Daoy (cell line): ENCODE data around the gene ITM2B. TPM values are rescaled to one million over a fixed set of nuclear protein-coding genes. Genes with fewer than 3 reads are reported as not detected.
A peak's percentile ranks its signal among the peaks of the same experiment; 100 is the strongest.

Experiments
- DNase-seq: peaks from one replicate; pipeline ENCODE4 v3.0.0-alpha.2; 2015; ENCODE audit warnings: low read depth
- total RNA-seq: library from RNA; depleted of rRNA; stranded (reverse); fragments of >200 nt; shearing (Covaris generic); gene quantifications from 2 replicates; pipeline ENCODE4 v1.2.3, GENCODE V29; 2014

ITM2B gene
- total RNA-seq, 1 experiment from 2014 or later, result 50.7 TPM

- DNase-seq, result no peak
Observed at GRCh38 chr13:48258430-48258829, 25.4 kb downstream of the ITM2B start.

- no peak for DNase-seq
Observed at GRCh38 chr13:48260970-48261369, 28.0 kb downstream of the ITM2B start.

- DNase-seq, result no peak
Observed at GRCh38 chr13:48263196-48263595, 30.2 kb downstream of the ITM2B start.

- DNase-seq, result no peak
Observed at GRCh38 chr13:48264058-48264457, 31.1 kb downstream of the ITM2B start.

- no peak for DNase-seq
Observed at GRCh38 chr13:48265217-48265815, 32.3 kb downstream of the ITM2B start.

GRCh38 chr13:48266150-48266549 is 33.1 kb downstream of the ITM2B start:
- DNase-seq, result no peak

GRCh38 chr13:48266701-48267639 is 34.0 kb downstream of the ITM2B start:
- DNase-seq, result no peak

- no peak for DNase-seq
Observed at GRCh38 chr13:48268019-48268418, 35.0 kb downstream of the ITM2B start.

- DNase-seq, result no peak
Observed at GRCh38 chr13:48273346-48273745, 40.3 kb downstream of the ITM2B start.

GRCh38 chr13:48275507-48275906 is 42.5 kb downstream of the ITM2B start:
- no peak for DNase-seq

- no peak for DNase-seq
Observed at GRCh38 chr13:48278806-48279205, 45.8 kb downstream of the ITM2B start.

- DNase-seq, result no peak
Observed at GRCh38 chr13:48281556-48281955, 48.5 kb downstream of the ITM2B start.

GRCh38 chr13:48291730-48292129 is 58.7 kb downstream of the ITM2B start:
- DNase-seq, result peak; percentile 1

GRCh38 chr13:48292650-48293049 is 59.6 kb downstream of the ITM2B start:
- DNase-seq, result no peak

GRCh38 chr13:48294653-48295052 is 61.6 kb downstream of the ITM2B start:
- no peak for DNase-seq

GRCh38 chr13:48295271-48295670 is 62.3 kb downstream of the ITM2B start:
- DNase-seq, result no peak

- no peak for DNase-seq
Observed at GRCh38 chr13:48296528-48296927, 63.5 kb downstream of the ITM2B start.

- DNase-seq, result no peak
Observed at GRCh38 chr13:48297131-48297786, 64.3 kb downstream of the ITM2B start.

- DNase-seq, result no peak
Observed at GRCh38 chr13:48299591-48299990, 66.6 kb downstream of the ITM2B start.

- DNase-seq, result no peak
Observed at GRCh38 chr13:48302871-48303358, 69.9 kb downstream of the ITM2B start.

GRCh38 chr13:48303359-48304142 is 70.5 kb downstream of the ITM2B start, which contains the start of gene RB1:
TSS of gene RB1 (plus strand) at chr13:48303751. CDS start at chr13:48303913, 162 bp downstream.
- peak; percentile 92 for DNase-seq
